Fibroblast of villous mesenchyme (primary cell): Measurements from ENCODE around the gene SECTM1. TPM values are rescaled to one million over a fixed set of nuclear protein-coding genes. Genes with fewer than 3 reads are reported as not detected.

ENCODE experiments used
- DNase-seq: peaks from one replicate; pipeline ENCODE4 v3.0.0-alpha.2; 2010; ENCODE audit warnings: low read depth
- H3K4me3 ChIP-seq: 2 replicates; pipeline ENCODE4 v1.5.1; 2011; ENCODE audit warnings: low read depth, mild to moderate bottlenecking, low read length
- CTCF ChIP-seq: IDR thresholded peaks from 2 replicates; pipeline ENCODE4 v1.5.1; 2012; ENCODE audit warnings: low read depth, mild to moderate bottlenecking, low read length; ENCODE audit not compliant: insufficient read depth
- total RNA-seq: library from RNA; depleted of rRNA; stranded (reverse); fragments of >200 nt; gene quantifications from 2 replicates; pipeline ENCODE4 v1.2.3, GENCODE V29; 2012

The SECTM1 gene
- total RNA-seq, 1 donor, result 24.2 TPM

GRCh38 chr17:82328141-82328993 lies 5.2 kb downstream of the SECTM1 start:
- TF ChIP-seq CTCF, result no peak
- no peak for DNase-seq
- H3K4me3 ChIP-seq, result no peak overlapping the region

GRCh38 chr17:82327757-82328140 lies 5.8 kb downstream of the SECTM1 start:
- no peak overlapping the region for H3K4me3 ChIP-seq
- TF ChIP-seq CTCF, result no peak
- DNase-seq, result no peak

- no peak for TF ChIP-seq CTCF
- H3K4me3 ChIP-seq, result no peak overlapping the region
- DNase-seq, result no peak
Measured at GRCh38 chr17:82327289-82327688, 6.3 kb downstream of the SECTM1 start.

GRCh38 chr17:82325286-82326180 lies 8.0 kb downstream of the SECTM1 start:
- no peak for TF ChIP-seq CTCF
- no peak for DNase-seq
- no peak overlapping the region for H3K4me3 ChIP-seq

GRCh38 chr17:82324566-82325285 lies 8.8 kb downstream of the SECTM1 start:
- no peak for TF ChIP-seq CTCF
- no peak for DNase-seq
- no peak overlapping the region for H3K4me3 ChIP-seq

GRCh38 chr17:82323514-82324234 lies 9.9 kb downstream of the SECTM1 start:
- DNase-seq, result no peak
- no peak for TF ChIP-seq CTCF
- H3K4me3 ChIP-seq, result no peak overlapping the region
